ENCODE results near the gene ELP4. TPM values are rescaled to one million over a fixed set of nuclear protein-coding genes. Genes with fewer than 3 reads are reported as not detected.

ELP4 gene
- total RNA-seq, 1 donor from 2014 or later = 16.0 TPM

DNA sequence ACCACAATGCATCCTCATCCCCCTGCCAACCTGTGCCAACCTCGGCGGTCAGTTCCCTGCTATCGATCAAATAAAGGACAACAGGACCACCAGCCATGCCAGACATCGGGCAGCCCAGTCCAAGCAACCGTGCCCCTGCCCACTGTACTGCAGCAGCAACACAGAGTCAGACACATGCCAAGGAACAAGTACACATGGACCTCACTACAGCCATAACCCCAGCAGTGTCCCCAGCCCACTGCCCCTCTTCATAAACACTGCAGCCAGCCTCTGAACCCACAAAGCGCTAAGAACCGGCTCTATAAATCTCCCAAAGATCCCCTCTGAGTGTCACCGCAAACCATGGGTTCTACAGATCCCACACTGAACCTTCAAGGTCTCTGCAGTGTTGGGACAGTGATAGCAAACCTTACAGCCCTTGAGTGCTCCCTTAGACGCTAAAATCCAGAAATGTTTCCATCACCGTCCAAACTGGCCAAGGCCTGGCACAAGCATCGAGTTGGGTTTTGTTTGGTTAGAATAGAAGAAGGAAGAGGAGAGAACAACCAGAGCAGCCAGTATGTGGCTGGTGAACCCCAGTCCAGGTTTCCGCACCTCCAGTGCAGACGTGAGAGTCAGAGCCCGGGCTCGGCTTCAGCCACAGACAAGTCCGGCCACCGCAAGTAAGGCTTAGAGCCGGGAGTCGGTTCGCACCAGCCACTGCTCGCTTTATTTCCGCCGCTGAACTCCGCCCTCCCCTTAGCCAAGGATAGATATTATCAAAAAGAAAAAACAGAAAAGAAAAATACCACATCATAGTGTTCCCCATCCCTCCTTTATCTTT, 293.6 kb downstream of the ELP4 start:
- intact Hi-C loops (cut with DNase I) = no loop called here
- ATAC-seq (no peak), DNase-seq (ENCODE audit: missing footprints) (peak; percentile 45)

DNA sequence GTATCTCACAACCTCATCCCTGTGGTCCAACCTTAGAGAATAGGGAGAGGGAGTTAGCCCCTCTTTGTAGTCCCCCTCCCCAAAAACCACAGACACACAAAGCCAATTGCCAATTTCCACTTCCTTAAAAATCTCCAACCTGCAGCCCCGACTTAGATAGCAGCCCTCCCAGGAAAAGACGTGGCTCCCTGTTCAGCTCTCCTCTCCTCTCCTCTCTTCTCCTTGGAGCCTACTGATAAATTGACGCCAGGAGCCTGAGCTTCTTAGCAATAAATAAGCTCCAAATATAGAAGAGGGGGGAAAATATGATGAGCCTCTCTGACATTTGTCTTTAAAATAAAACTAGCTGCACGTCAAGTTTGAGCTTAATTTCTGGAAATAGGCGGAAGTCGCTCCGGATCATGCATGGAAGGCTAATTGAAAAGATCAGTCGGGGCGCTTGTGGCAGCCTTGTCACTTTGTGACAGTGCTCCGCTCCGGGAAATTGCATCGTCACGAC, 294.3 kb downstream of the ELP4 start:
- DNase-seq (ENCODE audit: missing footprints) (no peak), ATAC-seq (no peak)
- intact Hi-C loops (cut with DNase I) = no loop called here

DNA sequence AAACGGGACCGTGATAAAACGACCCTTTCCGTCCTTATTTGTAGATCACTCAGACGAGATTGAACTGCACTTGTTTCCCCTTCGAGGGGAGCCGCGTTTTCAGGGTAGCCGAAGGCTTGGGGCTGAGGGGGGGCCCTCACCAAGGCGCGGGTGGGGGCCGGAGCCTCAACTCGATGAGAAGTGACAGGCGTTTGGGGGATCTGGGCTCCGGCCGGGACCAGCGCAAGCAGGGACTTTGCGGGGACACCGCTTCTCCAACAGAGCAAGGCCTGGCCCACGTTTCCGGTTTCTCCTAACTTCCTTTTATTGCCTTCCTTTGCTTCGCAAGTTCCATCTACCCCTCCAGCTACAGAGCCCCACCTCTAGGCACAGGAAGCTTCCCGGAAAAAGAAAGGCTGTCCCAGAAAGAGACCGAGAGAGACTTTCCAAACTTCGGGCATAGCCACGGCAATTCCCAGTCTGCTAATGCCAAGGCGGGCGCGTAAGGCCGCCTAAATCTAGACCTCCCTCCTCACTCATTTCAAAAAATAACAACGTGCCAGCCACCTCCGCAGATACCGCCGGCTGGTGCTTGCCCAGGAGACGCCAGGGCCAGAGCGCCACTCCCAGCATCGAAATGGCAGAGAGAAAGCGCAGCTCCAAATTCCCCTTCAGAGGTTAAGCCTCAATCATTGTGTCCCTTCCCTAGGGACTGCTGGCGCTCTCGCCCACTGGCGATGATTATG, 294.9 kb downstream of the ELP4 start:
- DNase-seq (ENCODE audit: missing footprints) (peak; percentile 28), ATAC-seq (no peak)
- intact Hi-C loops (cut with DNase I) = no loop called here

DNA sequence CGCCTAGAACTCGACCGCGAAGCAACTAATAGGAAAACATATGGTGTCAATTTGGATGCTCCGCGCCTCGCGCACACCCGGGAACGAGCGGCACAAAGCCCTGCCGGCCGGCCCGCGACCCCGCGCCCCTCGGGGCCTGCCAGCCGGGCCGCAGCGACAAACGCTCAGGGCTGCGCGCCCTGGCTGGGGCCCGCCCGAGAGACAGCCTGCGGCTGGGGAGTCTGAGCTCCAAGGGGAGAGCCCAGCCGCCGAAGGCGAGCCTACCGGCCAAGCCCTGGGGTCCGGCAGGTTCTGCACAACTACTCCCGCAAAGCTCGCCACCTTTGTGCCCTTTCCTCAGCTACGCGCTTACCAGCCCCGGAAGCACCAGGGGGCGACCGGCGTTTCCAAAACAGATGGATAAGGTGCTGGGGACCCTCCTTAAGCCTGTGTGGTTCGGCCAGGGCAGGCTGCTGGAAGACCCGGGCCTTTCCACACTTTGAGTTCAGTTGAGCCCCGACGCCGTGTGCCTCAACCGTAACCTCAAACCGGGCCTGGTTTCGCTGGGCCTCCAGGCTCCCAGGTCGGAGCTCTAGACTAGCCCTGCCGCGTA, 295.6 kb downstream of the ELP4 start:
- DNase-seq (ENCODE audit: missing footprints) (peak; percentile 33), ATAC-seq (no peak)
- intact Hi-C loops (cut with DNase I) = no loop called here

DNA sequence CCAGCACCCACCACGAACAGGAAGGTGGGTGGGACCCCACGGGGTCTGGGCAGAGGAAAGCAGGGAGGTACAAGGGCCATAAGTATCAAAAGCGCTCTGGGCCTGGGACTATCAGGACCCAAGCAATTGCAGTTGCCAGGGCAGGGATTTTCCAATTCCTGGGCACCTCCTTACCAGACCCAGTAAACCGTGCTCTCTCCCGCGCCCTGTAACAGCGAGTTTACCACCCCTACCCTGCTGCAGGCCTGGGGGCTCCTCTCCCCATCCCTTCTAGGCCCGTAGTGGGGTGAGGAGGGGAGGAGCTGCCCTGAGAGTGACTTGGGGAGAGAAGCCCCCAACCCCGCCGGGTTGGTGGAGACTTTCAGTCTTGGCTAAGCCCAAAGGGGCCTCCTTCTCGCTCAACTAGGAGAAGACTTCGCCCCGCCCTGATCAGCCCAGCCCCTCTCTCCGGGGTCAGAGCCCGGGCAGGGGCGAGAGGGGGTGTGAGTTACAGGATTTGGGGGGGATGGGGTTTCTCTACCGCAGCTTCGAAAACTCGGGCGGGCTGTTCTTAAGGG, 296.1 kb downstream of the ELP4 start:
- intact Hi-C loops (cut with DNase I) = no loop called here

DNA sequence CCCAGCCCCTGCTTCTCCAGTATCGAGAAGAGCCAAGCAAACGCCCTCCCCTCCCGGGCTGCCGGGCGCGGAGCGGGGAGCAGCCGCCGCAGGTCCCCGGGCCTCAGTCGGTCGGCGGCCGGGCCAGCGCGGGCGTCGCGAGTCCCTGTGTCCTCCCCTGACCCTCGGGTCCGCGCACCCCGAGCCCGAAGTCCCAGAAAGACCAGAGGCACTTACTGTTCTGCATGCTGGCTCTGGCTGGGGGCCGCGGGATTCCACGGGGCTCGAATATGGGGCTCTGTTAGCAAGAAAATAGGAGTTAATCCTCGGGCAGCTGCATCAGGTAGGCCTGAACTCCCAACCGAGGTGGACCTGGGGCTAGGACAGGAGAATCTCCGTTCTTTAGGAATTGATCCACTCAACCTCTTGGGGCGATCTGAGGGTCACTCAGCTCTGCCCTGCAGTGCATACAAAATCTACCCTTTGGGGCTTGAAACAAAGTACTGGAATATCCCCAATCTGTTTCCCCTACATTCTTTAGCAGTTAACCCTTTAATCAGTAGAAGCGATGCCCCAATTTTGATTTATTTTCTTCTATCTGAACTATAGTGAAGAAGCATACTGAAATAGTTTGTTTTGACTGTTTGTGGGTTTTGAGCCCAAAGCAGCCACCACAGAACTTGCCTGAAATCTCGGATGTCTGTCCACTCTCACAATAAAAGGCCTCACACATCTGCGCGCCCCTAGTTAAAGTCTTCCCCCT, 296.8 kb downstream of the ELP4 start:
- intact Hi-C loops (cut with DNase I) = no loop called here
- ATAC-seq (no peak), DNase-seq (ENCODE audit: missing footprints) (peak; percentile 14)

More for the DNA sequence above, 296.1 kb downstream of the ELP4 start:
- ATAC-seq (no peak), DNase-seq (ENCODE audit: missing footprints) (peak; percentile 20)

DNA sequence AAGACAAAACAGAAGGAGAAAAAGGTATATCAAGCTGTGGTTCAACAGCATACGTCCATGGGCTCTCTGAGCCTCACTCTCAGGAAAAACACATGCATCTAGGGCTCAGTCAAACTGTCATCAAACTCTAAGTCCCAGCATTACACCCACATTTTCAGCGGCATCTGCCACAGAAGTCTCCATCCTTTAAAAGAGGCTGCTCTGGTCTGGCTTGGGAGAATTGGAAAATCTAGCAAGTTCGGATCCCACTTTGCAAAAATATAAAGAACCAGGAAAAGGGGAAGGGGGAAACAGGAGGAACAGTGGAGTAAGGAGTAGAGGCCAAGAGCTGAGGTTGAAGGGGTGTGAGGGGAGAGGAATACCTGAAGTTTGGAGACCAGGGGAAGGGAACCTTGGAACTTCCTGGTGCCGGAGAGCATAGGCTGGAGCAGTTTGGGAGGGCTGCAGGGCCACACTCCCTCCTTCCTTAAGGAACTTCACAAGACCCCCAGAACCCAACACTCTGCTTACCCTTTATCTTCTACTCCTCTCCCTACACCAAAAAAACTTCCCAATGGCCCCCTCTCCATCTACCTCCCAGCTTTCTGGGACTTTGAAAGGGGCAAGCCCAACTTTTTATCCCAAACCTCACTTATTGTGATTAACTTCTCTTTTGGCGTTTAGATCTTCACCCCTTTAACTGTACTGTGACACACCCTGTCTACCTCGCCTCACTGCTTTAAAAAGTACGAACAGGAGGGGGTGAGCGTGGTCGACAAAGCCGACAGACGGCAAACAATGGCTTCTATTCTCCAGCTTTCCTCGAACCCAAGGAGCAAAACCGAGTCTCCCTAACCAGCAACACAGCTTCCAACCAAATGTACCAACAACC, 297.6 kb downstream of the ELP4 start:
- no peak for ATAC-seq
- DNase-seq (ENCODE audit: missing footprints) = peak; percentile 17
- intact Hi-C loops (cut with DNase I) = no loop called here

DNA sequence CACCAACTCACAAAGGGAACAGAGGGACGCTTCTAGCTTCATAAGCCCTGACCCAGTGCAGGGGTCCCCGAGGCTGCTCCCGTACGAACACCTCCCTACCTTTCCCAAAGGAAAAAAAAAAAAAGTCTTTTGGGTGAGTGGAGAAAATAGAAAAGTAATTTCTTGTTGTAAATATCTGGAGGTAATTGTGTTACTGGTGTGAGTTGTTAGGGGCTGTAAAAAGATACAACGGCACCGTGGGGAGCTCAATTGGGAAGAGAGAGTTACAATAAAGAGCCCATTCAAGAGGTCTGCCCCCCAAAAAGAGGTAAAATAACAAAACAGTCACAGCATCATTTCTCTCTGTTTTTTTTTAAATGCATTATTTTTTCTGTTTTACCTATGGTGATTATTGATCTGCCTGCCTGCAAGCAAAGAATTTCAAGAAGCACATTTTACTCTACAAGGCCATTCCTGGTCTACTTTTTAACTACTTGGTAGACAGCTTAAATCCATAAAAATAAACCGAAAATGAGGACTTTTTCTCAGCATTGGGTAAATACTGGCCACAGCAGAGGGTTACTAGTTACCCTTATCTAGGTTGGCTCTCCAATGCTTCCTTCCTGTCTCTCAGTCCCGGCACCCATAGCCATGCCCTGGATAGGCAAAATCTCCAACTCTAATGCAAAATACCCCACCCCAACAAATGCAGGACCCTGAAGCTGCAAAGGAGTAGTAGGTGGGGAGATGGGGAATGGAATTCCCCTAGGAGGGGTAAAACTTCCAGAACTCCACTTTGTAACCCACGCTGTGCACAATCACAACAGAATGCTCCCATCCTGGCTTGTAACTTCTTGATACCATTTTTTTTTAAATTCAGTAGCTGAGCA, 298.5 kb downstream of the ELP4 start:
- intact Hi-C loops (cut with DNase I) = no loop called here
- DNase-seq (ENCODE audit: missing footprints) = no peak
- ATAC-seq = no peak

DNA sequence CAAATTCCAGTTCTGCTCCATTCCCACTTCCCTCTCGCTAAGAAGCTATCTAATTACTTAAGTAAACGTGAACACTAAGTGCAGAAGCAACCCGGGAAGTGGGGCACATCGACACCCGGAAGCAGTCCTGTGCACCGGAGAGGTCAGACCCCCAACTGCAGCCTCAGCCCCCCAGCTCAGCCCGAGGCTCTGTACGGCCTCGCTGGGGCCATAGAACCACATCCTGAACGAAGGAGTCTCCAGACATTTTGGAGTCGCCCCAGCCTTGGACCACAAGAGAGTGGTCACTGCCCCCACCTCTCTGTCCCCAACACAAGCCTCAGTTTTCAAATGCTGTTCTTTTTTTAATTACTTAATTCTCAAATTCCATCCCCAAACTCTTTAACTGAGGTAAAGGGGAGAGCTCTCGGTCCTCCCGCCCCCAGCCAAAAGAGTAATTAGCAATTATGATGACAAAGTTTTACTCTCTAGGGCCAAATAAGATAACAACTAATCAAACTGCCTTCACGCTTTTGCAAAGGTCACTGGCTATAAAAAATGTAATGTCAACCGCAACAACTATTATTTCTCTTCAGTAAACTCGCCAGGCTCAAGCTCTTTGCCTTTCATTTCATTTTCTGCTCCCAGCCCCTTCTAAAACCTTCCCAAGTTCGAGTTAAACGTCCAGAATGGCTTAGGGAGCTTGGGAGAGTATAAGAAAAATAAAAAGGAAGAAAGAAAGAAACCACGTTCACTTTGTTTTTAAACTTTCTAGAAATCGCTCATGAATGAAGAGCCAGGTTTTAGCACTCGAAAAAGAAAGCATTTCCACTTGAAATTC, 299.4 kb downstream of the ELP4 start:
- no peak for ATAC-seq
- intact Hi-C loops (cut with DNase I) = no loop called here
- peak; percentile 31 for DNase-seq (ENCODE audit: missing footprints)

DNA sequence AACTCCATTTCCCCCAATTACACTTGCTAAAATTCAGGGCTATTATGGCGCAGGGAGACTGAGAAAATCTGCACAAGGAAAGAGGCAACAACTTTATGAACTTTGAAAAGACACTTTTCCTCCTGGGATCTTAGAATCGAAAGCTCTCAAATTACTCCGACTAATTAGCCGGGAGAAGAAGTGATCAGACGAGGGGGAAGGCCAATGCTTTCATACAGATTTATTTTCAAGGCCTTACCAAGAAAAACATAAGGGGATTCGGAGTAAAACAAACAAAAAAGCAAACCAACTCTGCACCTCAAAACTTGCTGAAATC, 299.9 kb downstream of the ELP4 start:
- no peak for ATAC-seq
- intact Hi-C loops (cut with DNase I) = no loop called here
- no peak for DNase-seq (ENCODE audit: missing footprints)

DNA sequence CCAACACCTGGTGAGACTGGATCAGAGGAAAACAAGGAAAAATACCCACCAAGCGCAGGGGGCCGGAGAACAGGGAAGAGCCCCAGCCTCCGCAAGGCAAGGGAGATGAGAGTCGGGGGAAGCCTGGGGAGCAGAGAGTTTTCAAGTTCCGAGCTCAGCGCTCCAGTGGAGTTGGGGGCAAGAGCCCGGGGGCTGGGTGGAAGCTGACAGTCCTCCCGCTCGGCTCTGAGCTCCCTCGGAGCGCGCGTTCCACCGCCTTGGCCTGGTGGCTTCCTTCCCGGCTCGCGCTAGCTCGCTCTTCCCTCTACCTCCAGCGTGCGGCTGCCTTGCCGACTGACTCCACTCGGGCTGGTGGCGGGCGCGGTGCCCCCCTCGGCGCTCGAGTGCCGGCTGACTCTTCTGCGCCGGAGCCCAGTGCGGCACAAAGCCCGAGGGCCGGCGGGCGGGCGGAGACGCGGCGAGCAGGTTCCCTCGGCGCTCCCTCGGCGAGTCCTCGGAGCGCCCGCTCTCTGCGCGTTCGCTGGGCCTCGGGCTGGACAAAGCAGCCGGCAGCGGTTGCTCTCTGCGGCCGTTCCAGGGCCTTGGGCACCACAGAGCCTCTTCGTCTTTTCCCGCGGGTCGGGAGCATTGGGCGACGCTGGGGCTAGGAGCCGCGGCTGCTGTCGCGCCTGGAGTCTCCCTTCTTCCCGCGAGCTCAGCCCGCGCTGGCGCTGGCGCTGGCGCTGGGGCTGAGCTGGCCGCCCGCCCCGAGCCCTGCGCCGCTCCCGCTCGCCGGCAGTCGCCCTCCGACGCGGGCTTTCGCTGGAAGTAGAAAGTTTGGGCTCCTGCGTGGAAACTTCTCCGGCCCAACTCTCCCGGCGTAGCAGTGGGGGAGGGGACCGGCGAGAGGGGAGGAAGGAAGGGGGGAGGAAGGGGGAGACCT, 300.6 kb downstream of the ELP4 start:
- ATAC-seq (no peak), DNase-seq (ENCODE audit: missing footprints) (peak; percentile 67)
- intact Hi-C loops (cut with DNase I) = no loop called here

DNA sequence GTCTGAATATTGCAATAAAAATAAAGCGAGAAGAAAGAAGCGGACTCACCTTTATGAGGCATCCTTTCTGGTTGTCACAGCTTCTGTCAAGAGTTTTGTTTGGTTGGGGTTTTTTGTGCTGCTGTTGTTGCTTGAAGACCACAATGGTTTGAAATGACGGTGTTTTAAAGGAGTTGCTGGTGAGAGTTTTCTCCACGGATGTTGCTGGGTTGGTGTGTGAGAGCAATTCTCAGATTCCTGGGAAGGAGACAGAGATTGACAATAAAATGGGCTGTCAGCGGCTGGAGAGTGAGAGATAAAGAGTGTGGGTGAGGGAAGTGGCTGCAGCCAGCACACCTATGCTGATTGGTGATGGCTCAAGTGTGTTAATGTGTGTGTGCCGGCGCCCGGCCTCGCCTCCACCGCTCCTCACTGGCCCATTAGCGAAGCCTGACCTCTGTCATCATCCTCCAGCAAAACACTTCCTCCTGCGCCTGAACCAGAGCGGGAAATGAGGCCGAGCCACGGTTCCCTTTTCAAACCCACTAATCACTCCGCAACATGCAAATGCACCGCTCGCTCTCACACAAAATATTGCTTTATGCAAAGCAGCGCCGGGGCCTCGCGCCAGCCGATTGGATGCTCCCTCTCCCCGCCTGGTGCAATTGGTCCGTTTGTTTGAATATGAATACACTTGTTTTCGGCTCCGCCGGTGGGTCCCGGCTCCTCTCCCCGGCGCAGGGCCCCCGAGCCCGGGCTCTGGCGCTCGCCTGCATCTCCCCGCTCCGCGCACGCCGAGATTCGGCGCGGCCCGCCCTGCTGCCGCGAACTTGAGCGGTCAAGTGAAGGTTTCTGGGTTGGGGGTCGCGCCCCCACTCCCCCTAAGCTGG, 301.4 kb downstream of the ELP4 start, which contains the start of gene PAX6:
Gene PAX6, minus strand, starts transcription at position 544 of the 869 bp plus-strand sequence. CDS start 4,911 bp downstream, outside the sequence.
- intact Hi-C loops (cut with DNase I) = no loop called here
- DNase-seq (ENCODE audit: missing footprints) (peak; percentile 72), ATAC-seq (no peak)

DNA sequence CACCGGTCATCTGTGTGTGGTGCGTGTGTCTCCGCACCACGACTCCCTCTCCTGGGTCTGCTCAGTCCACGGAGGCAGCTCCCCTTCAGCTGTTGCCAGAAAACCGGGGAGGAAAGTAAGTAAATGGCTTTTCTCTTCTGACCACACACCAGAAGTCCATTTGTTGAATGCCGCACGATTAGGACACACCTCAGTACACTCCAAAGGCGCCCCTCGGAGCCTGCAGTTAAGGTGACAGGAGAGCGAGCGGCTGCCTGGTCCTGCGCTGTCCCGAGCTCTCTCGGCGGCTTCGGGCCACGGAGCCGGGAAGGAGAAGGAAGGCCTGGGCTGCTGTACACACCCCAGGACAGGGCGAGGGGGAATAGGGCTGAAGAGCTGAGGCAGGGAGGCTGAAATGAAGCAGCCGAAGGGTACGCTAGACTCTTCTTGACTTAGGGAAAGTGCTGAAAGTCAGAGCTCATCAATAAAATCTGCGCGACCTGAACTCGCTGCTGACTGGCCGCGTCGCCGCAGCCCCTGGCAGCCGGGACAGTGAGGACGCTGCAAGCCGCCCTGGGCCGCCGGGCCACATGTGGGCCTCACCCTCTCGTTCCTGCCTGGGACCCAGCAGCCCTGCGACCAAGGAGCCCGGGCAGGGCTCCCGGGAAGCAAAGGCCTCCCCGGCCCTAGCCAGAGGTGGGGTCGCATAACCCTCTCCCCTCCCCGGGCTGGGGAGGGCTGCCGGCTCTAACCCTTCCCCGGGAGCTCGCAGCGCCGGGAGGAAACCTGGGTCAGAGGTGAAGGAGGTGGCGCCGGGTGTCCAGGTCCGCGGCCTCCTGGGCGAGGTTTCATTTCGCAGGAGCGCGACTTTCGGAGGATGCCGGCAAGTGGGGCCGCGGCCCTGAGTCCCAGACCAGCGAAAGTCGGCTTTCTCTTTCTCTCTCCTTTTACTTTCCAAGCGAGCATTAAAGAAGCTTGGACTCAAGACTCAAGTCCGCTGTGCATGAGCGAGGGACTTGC, 303.1 kb downstream of the ELP4 start:
- DNase-seq (ENCODE audit: missing footprints) = no peak
- ATAC-seq = peak; percentile 12
- intact Hi-C loops (cut with DNase I) = no loop called here

All from Right ventricle myocardium inferior (tissue), 1 donor.